GM19240 (cell line): ENCODE data around the gene TMEM9.

Source experiments
- DNase-seq: peaks from one replicate; pipeline ENCODE4 v3.0.0; 2011; ENCODE audit warnings: low spot score; ENCODE audit not compliant: insufficient read length

TMEM9 gene

GRCh38 chr1:201154389-201155165 lies at the start of gene TMEM9:
Gene TMEM9, minus strand, starts transcription at chr1:201154474. Its CDS starts 551 bp downstream, at chr1:201153923.
- DNase-seq, result peak; percentile 96

GRCh38 chr1:201198598-201198997 lies 44.3 kb upstream of the TMEM9 start:
- no peak for DNase-seq

- no peak for DNase-seq
These were observed 39.8 kb upstream of the TMEM9 start for GRCh38 chr1:201194046-201194445.

GRCh38 chr1:201192261-201192788 lies 38.1 kb upstream of the TMEM9 start:
- DNase-seq, result no peak

- DNase-seq, result no peak
These were observed 37.5 kb upstream of the TMEM9 start for GRCh38 chr1:201191653-201192260.

GRCh38 chr1:201190624-201191051 lies 36.4 kb upstream of the TMEM9 start, which contains the start of gene IGFN1:
Gene IGFN1, plus strand, starts transcription at chr1:201190824. Its CDS starts 2,470 bp downstream, at chr1:201193294.
- DNase-seq, result no peak

GRCh38 chr1:201190005-201190404 lies 35.7 kb upstream of the TMEM9 start:
- no peak for DNase-seq

- DNase-seq, result no peak
These were observed 34.8 kb upstream of the TMEM9 start for GRCh38 chr1:201189085-201189484.

GRCh38 chr1:201186192-201186591 lies 31.9 kb upstream of the TMEM9 start:
- no peak for DNase-seq

GRCh38 chr1:201185527-201186128 lies 31.4 kb upstream of the TMEM9 start:
- DNase-seq, result no peak

- no peak for DNase-seq
These were observed 30.8 kb upstream of the TMEM9 start for GRCh38 chr1:201185123-201185453.

- no peak for DNase-seq
These were observed 30.2 kb upstream of the TMEM9 start for GRCh38 chr1:201184307-201185122.

GRCh38 chr1:201183753-201184152 lies 29.5 kb upstream of the TMEM9 start:
- DNase-seq, result no peak

- DNase-seq, result no peak
These were observed 28.9 kb upstream of the TMEM9 start for GRCh38 chr1:201183209-201183608.

- DNase-seq, result no peak
These were observed 27.5 kb upstream of the TMEM9 start for GRCh38 chr1:201181726-201182125.

- DNase-seq, result no peak
These were observed 27.0 kb upstream of the TMEM9 start for GRCh38 chr1:201181323-201181722.

- DNase-seq, result no peak
These were observed 26.6 kb upstream of the TMEM9 start for GRCh38 chr1:201180901-201181300.

- no peak for DNase-seq
These were observed 25.9 kb upstream of the TMEM9 start for GRCh38 chr1:201180141-201180540.

GRCh38 chr1:201178718-201179117 lies 24.4 kb upstream of the TMEM9 start:
- no peak for DNase-seq

- DNase-seq, result no peak
These were observed 22.7 kb upstream of the TMEM9 start for GRCh38 chr1:201176940-201177339.

- DNase-seq, result no peak
These were observed 21.7 kb upstream of the TMEM9 start for GRCh38 chr1:201175820-201176500.
